Coronary artery (tissue), 2 donors: ENCODE measurements around the gene SLCO1B1.
"Not testable (repeated sequence)": the region's sequence is repeated elsewhere in the genome, so short reads cannot be mapped to it uniquely, and the experiment has no call there.

ENCODE experiments used
- DNase-seq: peaks from one replicate; pipeline ENCODE4 v3.0.0-alpha.2; 2017; ENCODE audit warnings: low spot score
- H3K27ac ChIP-seq, 2 donors: fragments of 200-600 bp; sonication (generic); one replicate each; pipeline ENCODE4 v1.5.1; 2016 to 2019
- H3K4me3 ChIP-seq: fragments of 200-600 bp; sonication (generic); 2 replicates; pipeline ENCODE4 v1.5.1; 2016; ENCODE audit warnings: mild to moderate bottlenecking, moderate library complexity
- TF ChIP-seq, protein P1 (sequence below): fragments of 200-600 bp; sonication (generic); IDR thresholded peaks from one replicate; pipeline ENCODE4 v1.5.1; 2019; ENCODE audit warnings: antibody characterized with exemption

Gene SLCO1B1

DNA sequence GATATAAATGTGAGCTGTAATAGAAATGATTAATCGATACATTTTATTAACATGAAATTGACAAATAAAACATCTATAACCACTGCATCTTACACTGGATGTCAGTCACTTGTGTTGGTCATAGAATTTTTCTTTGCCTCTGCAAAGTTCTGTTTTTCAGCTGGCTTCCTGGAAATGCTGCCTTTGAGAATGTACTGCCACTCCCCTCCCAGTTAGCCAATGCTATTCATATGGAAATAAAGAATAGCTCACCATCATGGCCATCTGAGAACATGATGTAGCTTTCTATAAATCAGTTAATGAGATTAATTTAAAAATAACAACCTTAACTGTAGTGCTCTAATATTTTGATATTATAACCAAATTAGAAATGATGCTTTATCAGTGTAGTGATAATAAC lies 41.1 kb downstream of the SLCO1B1 start:
- H3K27ac ChIP-seq = no peak overlapping the region
- TF ChIP-seq, protein P1, sequence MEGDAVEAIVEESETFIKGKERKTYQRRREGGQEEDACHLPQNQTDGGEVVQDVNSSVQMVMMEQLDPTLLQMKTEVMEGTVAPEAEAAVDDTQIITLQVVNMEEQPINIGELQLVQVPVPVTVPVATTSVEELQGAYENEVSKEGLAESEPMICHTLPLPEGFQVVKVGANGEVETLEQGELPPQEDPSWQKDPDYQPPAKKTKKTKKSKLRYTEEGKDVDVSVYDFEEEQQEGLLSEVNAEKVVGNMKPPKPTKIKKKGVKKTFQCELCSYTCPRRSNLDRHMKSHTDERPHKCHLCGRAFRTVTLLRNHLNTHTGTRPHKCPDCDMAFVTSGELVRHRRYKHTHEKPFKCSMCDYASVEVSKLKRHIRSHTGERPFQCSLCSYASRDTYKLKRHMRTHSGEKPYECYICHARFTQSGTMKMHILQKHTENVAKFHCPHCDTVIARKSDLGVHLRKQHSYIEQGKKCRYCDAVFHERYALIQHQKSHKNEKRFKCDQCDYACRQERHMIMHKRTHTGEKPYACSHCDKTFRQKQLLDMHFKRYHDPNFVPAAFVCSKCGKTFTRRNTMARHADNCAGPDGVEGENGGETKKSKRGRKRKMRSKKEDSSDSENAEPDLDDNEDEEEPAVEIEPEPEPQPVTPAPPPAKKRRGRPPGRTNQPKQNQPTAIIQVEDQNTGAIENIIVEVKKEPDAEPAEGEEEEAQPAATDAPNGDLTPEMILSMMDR = no peak

DNA sequence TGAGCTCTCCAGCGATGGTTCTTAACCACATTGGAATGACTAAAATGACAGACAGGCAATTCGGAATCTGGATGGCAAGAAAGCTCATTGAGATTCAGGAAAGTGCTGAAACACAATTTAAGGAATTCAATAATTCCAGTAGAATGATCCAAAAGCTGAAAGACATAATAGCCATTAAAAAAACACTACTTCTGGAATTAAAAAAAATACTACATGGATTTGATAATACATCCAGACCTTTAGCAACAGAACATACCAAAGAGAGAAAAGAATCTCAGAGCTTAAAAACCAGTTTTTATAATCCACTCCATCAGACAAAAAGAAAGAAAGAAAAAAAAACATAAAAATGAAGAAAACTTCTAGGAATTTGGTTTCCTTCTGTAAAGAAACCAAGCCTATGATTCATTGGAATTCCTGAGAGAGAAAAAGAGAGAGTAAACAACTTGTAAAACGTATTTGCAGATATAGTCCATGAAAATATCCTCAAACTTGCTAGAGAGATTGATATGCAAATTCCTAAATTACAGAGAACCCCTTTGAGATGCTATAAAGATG lies 52.8 kb downstream of the SLCO1B1 start:
- no peak overlapping the region for H3K27ac ChIP-seq
- DNase-seq = no peak
- TF ChIP-seq, protein P1 = no peak
- H3K4me3 ChIP-seq = no peak overlapping the region

More for the DNA sequence above, 41.1 kb downstream of the SLCO1B1 start:
- no peak overlapping the region for H3K4me3 ChIP-seq
- no peak for DNase-seq

DNA sequence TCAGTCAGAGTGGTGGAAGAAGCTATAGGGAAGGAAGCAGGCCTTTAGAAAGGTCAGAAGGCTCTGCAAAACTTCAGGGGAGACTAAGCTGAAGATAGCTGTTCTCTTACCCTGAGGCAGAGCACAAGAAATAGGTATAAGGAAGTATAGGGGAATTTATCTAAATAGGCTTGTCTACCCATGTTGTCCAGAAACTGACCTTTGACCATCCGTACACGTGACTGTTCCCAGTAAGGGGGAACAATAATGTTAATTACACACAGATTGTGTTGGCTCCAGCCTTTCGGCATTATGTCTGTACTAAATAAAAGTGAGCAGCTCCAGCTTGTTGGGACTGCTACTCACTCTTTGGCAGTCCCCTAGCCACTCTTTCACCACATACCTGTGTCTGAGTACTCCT lies 59.0 kb downstream of the SLCO1B1 start:
- no peak for DNase-seq
- TF ChIP-seq, protein P1 = no peak
- no peak overlapping the region for H3K27ac ChIP-seq
- H3K4me3 ChIP-seq = no peak overlapping the region

GRCh38 chr12:21214433-21214832 lies 83.4 kb downstream of the SLCO1B1 start:
- H3K27ac ChIP-seq, DNase-seq, H3K4me3 ChIP-seq: not testable (repeated sequence)

- DNase-seq = no peak
- Histone ChIP-seq H3K27ac (no peak overlapping the region), H3K4me3 (no peak overlapping the region)
- TF ChIP-seq, protein P1 = no peak
Observed at GRCh38 chr12:21219206-21219605, 88.2 kb downstream of the SLCO1B1 start.

DNA sequence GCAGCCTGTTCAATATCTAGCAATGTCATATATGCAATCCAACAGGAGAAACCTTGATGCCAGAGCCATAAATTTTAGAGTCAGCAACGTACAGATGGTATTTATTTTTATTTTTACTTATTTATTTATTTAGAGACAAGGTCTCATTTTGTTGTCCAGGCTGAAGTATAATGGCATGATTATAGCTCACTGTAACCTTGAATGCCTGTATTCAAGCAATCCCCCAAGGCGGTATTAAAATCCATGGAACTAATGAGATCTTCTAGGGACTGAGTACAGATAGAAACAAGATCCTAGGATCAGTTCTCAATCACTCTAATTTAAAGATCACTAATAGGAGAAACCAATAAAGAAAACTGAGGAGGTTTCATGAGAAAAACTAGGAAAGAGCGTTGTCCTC lies 89.3 kb downstream of the SLCO1B1 start:
- Histone ChIP-seq H3K4me3 (no peak overlapping the region), H3K27ac (no peak overlapping the region)
- TF ChIP-seq, protein P1 = no peak
- no peak for DNase-seq

GRCh38 chr12:21221072-21221471 lies 90.1 kb downstream of the SLCO1B1 start:
- Histone ChIP-seq H3K27ac (no peak overlapping the region), H3K4me3 (no peak overlapping the region)
- DNase-seq = no peak
- TF ChIP-seq, protein P1 = no peak

- Histone ChIP-seq H3K27ac (no peak overlapping the region), H3K4me3 (no peak overlapping the region)
- TF ChIP-seq, protein P1 = no peak
- no peak for DNase-seq
Observed at GRCh38 chr12:21221778-21222177, 90.8 kb downstream of the SLCO1B1 start.
